A549 (cell line): Measurements from ENCODE around the gene CCDC85A. TPM values are rescaled to one million over a fixed set of nuclear protein-coding genes. Genes with fewer than 3 reads are reported as not detected.

Source experiments
- ATAC-seq, 2 experiments: fragments of 200-7000 bp in 1 of 2; fragments of >200 bp in 1 of 2; cut with Nextera tagmentation in 1 of 2; cut with Tn5 transposase in 1 of 2; 3 replicates each; pipeline versions ENCODE4 v1.8.0 to v1.9.1; 2018 to 2020; ENCODE audit warnings: mild to moderate bottlenecking in 1 of 2, moderate library complexity in 1 of 2
- CTCF ChIA-PET: fragments of 300-600 bp; sonication (Branson Sonifier 250); formaldehyde crosslinking; extraction: SDS; loops from one replicate; lab custom pipeline; 2021; ENCODE audit warnings: antibody characterized with exemption, inconsistent platforms; lab: Yijun Ruan, JAX
- POLR2A ChIA-PET: fragments of 350-600 bp; formaldehyde crosslinking; extraction: SDS; loops from one replicate; lab custom pipeline; 2021; ENCODE audit warnings: antibody characterized with exemption, inconsistent platforms; lab: Yijun Ruan, JAX
- DNase-seq, 2 experiments: peaks; one replicate each; pipeline versions ENCODE4 v3.0.0 to v3.0.0-alpha.2; 2011 to 2016; ENCODE audit warnings: low read depth in 1 of 2, low spot score in 1 of 2
- FAIRE-seq: peaks from 2 replicates; lab custom pipeline; 2011; peaks lifted over from hg19 to GRCh38; lab: Jason Lieb, UNC
- H3K27ac ChIP-seq, 2 experiments: fragments of >200 bp; sonication (Bioruptor Twin); formaldehyde crosslinking; 3 replicates each; pipeline ENCODE4 v1.5.1; 2016 to 2017
- H3K4me1 ChIP-seq: fragments of >200 bp; sonication (Bioruptor Twin); formaldehyde crosslinking; 3 replicates; pipeline ENCODE4 v1.6.1; 2016
- H3K4me2 ChIP-seq: fragments of >200 bp; sonication (Bioruptor Twin); formaldehyde crosslinking; 3 replicates; pipeline ENCODE4 v1.6.1; 2016
- H3K4me3 ChIP-seq: fragments of >200 bp; sonication (Bioruptor Twin); formaldehyde crosslinking; 3 replicates; pipeline ENCODE4 v1.5.1; 2016
- H3K9me3 ChIP-seq: fragments of >200 bp; sonication (Bioruptor Twin); formaldehyde crosslinking; 3 replicates; pipeline ENCODE4 v1.6.1; 2016
- ATOH8 ChIP-seq: fragments of 250-450 bp; sonication (Bioruptor Pico); IDR thresholded peaks from 2 replicates; pipeline ENCODE4 v1.5.0; 2020; ENCODE audit warnings: low read depth, mild to moderate bottlenecking, moderate library complexity
- CBX2 ChIP-seq: fragments of 200-600 bp; sonication (generic); IDR thresholded peaks from 2 replicates; pipeline ENCODE4 v1.6.1; 2016; ENCODE audit warnings: low read depth, mild to moderate bottlenecking, borderline replicate concordance
- CEBPB ChIP-seq, 2 experiments: fragments of >200 bp in 1 of 2; sonication (Bioruptor Twin) in 1 of 2; formaldehyde crosslinking in 1 of 2; IDR thresholded peaks; 2 replicates each; pipeline ENCODE4 v1.6.1; 2012 to 2016
- CHD4 ChIP-seq: fragments of 200-600 bp; sonication (generic); IDR thresholded peaks from 2 replicates; pipeline ENCODE4 v1.6.1; 2016; ENCODE audit warnings: antibody characterized with exemption, mild to moderate bottlenecking, borderline replicate concordance
- E2F6 ChIP-seq: IDR thresholded peaks from 2 replicates; pipeline ENCODE4 v1.6.1; 2012; ENCODE audit warnings: low read depth, borderline replicate concordance
- EHF ChIP-seq: fragments of 250-450 bp; sonication (Bioruptor Pico); IDR thresholded peaks from 2 replicates; pipeline ENCODE4 v1.5.0; 2020; ENCODE audit warnings: mild to moderate bottlenecking
- EHMT2 ChIP-seq: fragments of 200-600 bp; sonication (generic); IDR thresholded peaks from 2 replicates; pipeline ENCODE4 v1.6.1; 2016; ENCODE audit warnings: antibody characterized with exemption, low read depth, mild to moderate bottlenecking, moderate library complexity
- FOSB ChIP-seq: fragments of 250-450 bp; sonication (Bioruptor Pico); IDR thresholded peaks from 2 replicates; pipeline ENCODE4 v1.5.0; 2020; ENCODE audit warnings: mild to moderate bottlenecking, moderate library complexity
- GATA3 ChIP-seq: IDR thresholded peaks from 2 replicates; pipeline ENCODE4 v1.6.1; 2012; ENCODE audit warnings: borderline replicate concordance
- HMGXB4 ChIP-seq: fragments of 250-450 bp; sonication (Bioruptor Pico); IDR thresholded peaks from 2 replicates; pipeline ENCODE4 v1.5.0; 2021; ENCODE audit warnings: mild to moderate bottlenecking, moderate library complexity, borderline replicate concordance
- JUN ChIP-seq, 2 experiments: fragments of >200 bp; sonication (Bioruptor Twin); formaldehyde crosslinking; IDR thresholded peaks; 2 replicates in 1 of 2; 3 replicates in 1 of 2; pipeline ENCODE4 v1.6.1; 2016 to 2017
- KDM1A ChIP-seq: fragments of 200-600 bp; sonication (generic); IDR thresholded peaks from 2 replicates; pipeline ENCODE4 v1.6.1; 2016; ENCODE audit warnings: low read depth, mild to moderate bottlenecking
- MAFK ChIP-seq: fragments of 450-650 bp; IDR thresholded peaks from 2 replicates; pipeline ENCODE4 v1.6.1; 2014; ENCODE audit not compliant: partially characterized antibody
- MAZ ChIP-seq: fragments of 150-350 bp; IDR thresholded peaks from 2 replicates; pipeline ENCODE4 v1.6.1; 2014; ENCODE audit warnings: antibody characterized with exemption, low read depth, low read length, borderline replicate concordance
- MYC ChIP-seq: IDR thresholded peaks from 2 replicates; pipeline ENCODE4 v1.6.1; 2012; ENCODE audit warnings: mild to moderate bottlenecking, inconsistent platforms, low read length, improper control_type of control experiment, borderline replicate concordance
- NFE2L2 ChIP-seq: fragments of 150-350 bp; conservative IDR thresholded peaks from 2 replicates; pipeline ENCODE4 v1.6.1; 2014; ENCODE audit warnings: low read length
- NPAS2 ChIP-seq: fragments of 250-450 bp; sonication (Bioruptor Pico); IDR thresholded peaks from 2 replicates; pipeline ENCODE4 v1.8.0; 2022; ENCODE audit warnings: mild to moderate bottlenecking, moderate library complexity, borderline replicate concordance
- PHF8 ChIP-seq: fragments of 200-600 bp; sonication (generic); IDR thresholded peaks from 2 replicates; pipeline ENCODE4 v1.6.1; 2016; ENCODE audit warnings: low read depth, mild to moderate bottlenecking, antibody characterized with exemption, moderate library complexity, borderline replicate concordance
- POLR2AphosphoS2 ChIP-seq: conservative IDR thresholded peaks from 2 replicates; pipeline ENCODE4 v1.6.1; 2012; ENCODE audit warnings: low read length, improper control_type of control experiment, inconsistent platforms
- RCOR1 ChIP-seq: fragments of 150-350 bp; IDR thresholded peaks from 2 replicates; pipeline ENCODE4 v1.6.1; 2014; ENCODE audit warnings: antibody characterized with exemption, low read length, low read depth
- RNF2 ChIP-seq: fragments of 200-600 bp; sonication (generic); IDR thresholded peaks from 2 replicates; pipeline ENCODE4 v1.6.1; 2016; ENCODE audit warnings: low read depth, mild to moderate bottlenecking, antibody characterized with exemption, moderate library complexity, borderline replicate concordance
- SREBF2 ChIP-seq: fragments of 450-650 bp; IDR thresholded peaks from 2 replicates; pipeline ENCODE4 v1.6.1; 2014; ENCODE audit warnings: mild to moderate bottlenecking, moderate library complexity
- ZFP36 ChIP-seq: fragments of 450-650 bp; IDR thresholded peaks from 2 replicates; pipeline ENCODE4 v1.6.1; 2014; ENCODE audit warnings: borderline replicate concordance; ENCODE audit not compliant: partially characterized antibody
- ZSCAN20 ChIP-seq: fragments of 250-450 bp; sonication (Bioruptor Pico); IDR thresholded peaks from 2 replicates; pipeline ENCODE4 v1.8.0; 2022; ENCODE audit warnings: mild to moderate bottlenecking, moderate library complexity
- WGBS: methylation state at CpG from one replicate; pipeline ENCODE4 v1.1.6; 2017; ENCODE audit errors: missing lambda C conversion rate; 5-methylcytosine and 5-hydroxymethylcytosine counted together
- polyA plus RNA-seq, 4 experiments: library from polyadenylated mRNA; depleted of rRNA in 3 of 4; stranded (reverse); fragments of >200 nt; fragmentation: RNase III in 1 of 4; extraction: RNeasy Plus Mini Kit Qiagen cat#74134 plus additional on column Dnase treatment in 1 of 4; gene quantifications; 2 replicates in 3 of 4; 3 replicates in 1 of 4; pipeline ENCODE4 v1.2.3, GENCODE V29; 2011 to 2017

CCDC85A gene
- polyA plus RNA-seq, 2 of the 4 experiments (the other 2 are of a cell fraction), result 0.05 to 0.30 TPM

- FAIRE-seq, result no peak
- TF ChIP-seq ATOH8 (CRISPR knock-in tag), result no peak
- TF ChIP-seq PHF8, result no peak
- TF ChIP-seq GATA3, result no peak
- TF ChIP-seq JUN (IDR thresholded peaks at IDR 0.05), result no peak
- TF ChIP-seq SREBF2, result no peak
- no peak for TF ChIP-seq EHMT2
- no peak for TF ChIP-seq MAZ
- TF ChIP-seq KDM1A, result no peak
- no peak for TF ChIP-seq EHF
- no peak for TF ChIP-seq E2F6
- TF ChIP-seq RNF2, result no peak
- no peak for TF ChIP-seq CEBPB (IDR thresholded peaks at IDR 0.05)
- no peak for TF ChIP-seq NFE2L2
- TF ChIP-seq CHD4, result no peak
- TF ChIP-seq, all 56 proteins: peak for 0
- Histone ChIP-seq H3K4me1 (no peaks in the 10 kb centered on the region), H3K4me2 (no peak overlapping the region), H3K9me3 (no peaks in the 10 kb centered on the region), H3K27ac (no peak overlapping the region), H3K4me3 (no peak overlapping the region)
- 56% methylated on average over 5 of the region's 5 CpGs for WGBS
- ATAC-seq (no peak), DNase-seq (no peak)
- CTCF ChIA-PET, result interaction anchor here (1.7 kb wide), 1 partner anchor 13 kb away, joined by 4 read pairs; no protein-coding TSS in a partner anchor
- POLR2A ChIA-PET, result no interaction called here
These were observed 101.4 kb downstream of the CCDC85A start for GRCh38 chr2:56285224-56285623.

- H3K4me2 ChIP-seq, result no peak overlapping the region
- TF ChIP-seq CEBPB (IDR thresholded peaks at IDR 0.05), result no peak
- TF ChIP-seq FOSB (CRISPR knock-in tag), result no peak
- no peak for TF ChIP-seq NFE2L2
- TF ChIP-seq ATOH8 (CRISPR knock-in tag), result no peak
- no peak for TF ChIP-seq MAFK
- no peak for TF ChIP-seq POLR2AphosphoS2
- no peak for TF ChIP-seq NPAS2 (CRISPR knock-in tag)
- no peak for TF ChIP-seq CBX2
- TF ChIP-seq RCOR1, result no peak
- no peak for TF ChIP-seq ZFP36
- TF ChIP-seq MYC, result no peak
- no peak for TF ChIP-seq HMGXB4 (CRISPR knock-in tag)
- no peak for TF ChIP-seq ZSCAN20
- TF ChIP-seq, all 56 proteins: peak for 0
- H3K9me3 ChIP-seq, result no peaks in the 10 kb centered on the region
- H3K27ac ChIP-seq, result no peak overlapping the region
- POLR2A ChIA-PET, result no interaction called here
- CTCF ChIA-PET, result no interaction called here
- H3K4me1 ChIP-seq, result no peaks in the 10 kb centered on the region
- no peak overlapping the region for H3K4me3 ChIP-seq
- DNase-seq (no peak), FAIRE-seq (no peak), ATAC-seq (no peak)
- WGBS, result 12% methylated on average over 2 of the region's 2 CpGs
These were observed 103.1 kb downstream of the CCDC85A start for GRCh38 chr2:56286936-56287335.
